BLaER1 treated with 17β-estradiol and CSF1 and Interleukin-3, amounts not matched to agents 10 nM and 100 nM (cell line): ENCODE measurements around the gene NAT9.
A peak's percentile ranks its signal among the peaks of the same experiment; 100 is the strongest.

Experiments
- H3K27ac ChIP-seq, 11 experiments: shearing (Covaris generic); formaldehyde crosslinking; 2 replicates each; pipeline ENCODE4 v1.8.1; 2022
- H3K27me3 ChIP-seq, 11 experiments: shearing (Covaris generic); formaldehyde crosslinking; 2 replicates each; pipeline ENCODE4 v1.8.1; 2022
- H3K36me3 ChIP-seq, 11 experiments: shearing (Covaris generic); formaldehyde crosslinking; 2 replicates each; pipeline ENCODE4 v1.8.1; 2022
- H3K4me1 ChIP-seq, 10 experiments: shearing (Covaris generic); formaldehyde crosslinking; 2 replicates each; pipeline ENCODE4 v1.8.1; 2022
- H3K4me2 ChIP-seq, 11 experiments: shearing (Covaris generic); formaldehyde crosslinking; 2 replicates each; pipeline ENCODE4 v1.8.1; 2022
- H3K4me3 ChIP-seq, 10 experiments: shearing (Covaris generic); formaldehyde crosslinking; 2 replicates each; pipeline ENCODE4 v1.8.1; 2022
- H3K9ac ChIP-seq, 11 experiments: shearing (Covaris generic); formaldehyde crosslinking; 2 replicates each; pipeline ENCODE4 v1.8.1; 2022
- H3K9me3 ChIP-seq, 11 experiments: shearing (Covaris generic); formaldehyde crosslinking; replicated peaks in 1 of 11; 2 replicates each; pipeline ENCODE4 v1.8.1; 2022
- H4K20me1 ChIP-seq, 11 experiments: shearing (Covaris generic); formaldehyde crosslinking; 2 replicates each; pipeline ENCODE4 v1.8.1; 2022
- Cebpa-rat ChIP-seq, 11 experiments: shearing (Covaris generic); IDR thresholded peaks; 2 replicates each; pipeline ENCODE4 v1.8.1; 2022

NAT9 gene

GRCh38 chr17:74810699-74811485 lies 34.7 kb upstream of the NAT9 start:
- Histone ChIP-seq H3K4me1 (peaks cover 74 to 98% (median 82%) of the 10 kb centered on the region in 10 experiments), H3K27me3 (no peaks in the 10 kb centered on the region), H3K27ac (peak overlapping the region in 1 of 11 experiments; percentile 26; a peak in 1 of 22 replicates), H3K4me3 (no peak overlapping the region), H3K4me2 (peak overlapping the region in 10 of 11 experiments; percentile 10 to 89 (median 72); a peak in 15 of 22 replicates), H3K9me3 (0 out of 22 replicates have a peak, but pooled peaks cover 0 to 3% (median 0%) of the 10 kb centered on the region in 11 experiments), H3K9ac (no peak overlapping the region), H4K20me1 (peaks cover 7 to 100% (median 90%) of the 10 kb centered on the region in 11 experiments; a peak in 20 of 22 replicates), H3K36me3 (peaks cover 0 to 85% (median 48%) of the 10 kb centered on the region in 11 experiments; a peak in 18 of 22 replicates)
- no peak for TF ChIP-seq Cebpa-rat (IDR thresholded peaks at IDR 0.05)

- peaks cover 11 to 100% (median 91%) of the 10 kb centered on the region in 11 experiments; a peak in 20 of 22 replicates for H4K20me1 ChIP-seq
- peaks cover 58 to 90% (median 68%) of the 10 kb centered on the region in 10 experiments for H3K4me1 ChIP-seq
- no peaks in the 10 kb centered on the region for H3K27me3 ChIP-seq
- no peak overlapping the region for H3K4me3 ChIP-seq
- H3K9ac ChIP-seq, result peak overlapping the region in 2 of 11 experiments; percentile 25 to 28; a peak in 2 of 22 replicates
- TF ChIP-seq Cebpa-rat (IDR thresholded peaks at IDR 0.05), result no peak
- H3K27ac ChIP-seq, result no peak overlapping the region
- H3K9me3 ChIP-seq, result no peaks in the 10 kb centered on the region
- H3K4me2 ChIP-seq, result peak overlapping the region; percentile 44 to 77 (median 65); a peak in 21 of 22 replicates
- peaks cover 0 to 85% (median 59%) of the 10 kb centered on the region in 11 experiments; a peak in 19 of 22 replicates for H3K36me3 ChIP-seq
Measured at GRCh38 chr17:74808714-74809430, 32.7 kb upstream of the NAT9 start.

- Histone ChIP-seq H3K9ac (0 out of 22 replicates have a peak overlapping the region, but pooled peaks of 1 of the 11 experiments have one; percentile 11), H3K9me3 (no peaks in the 10 kb centered on the region), H3K36me3 (peaks cover 0 to 91% (median 68%) of the 10 kb centered on the region in 11 experiments; a peak in 19 of 22 replicates), H3K27ac (no peak overlapping the region), H3K27me3 (no peaks in the 10 kb centered on the region), H3K4me2 (peak overlapping the region; percentile 44 to 77 (median 65)), H3K4me1 (peaks cover 49 to 80% (median 59%) of the 10 kb centered on the region in 10 experiments), H4K20me1 (peaks cover 12 to 100% (median 94%) of the 10 kb centered on the region in 11 experiments; a peak in 20 of 22 replicates), H3K4me3 (no peak overlapping the region)
- TF ChIP-seq Cebpa-rat (IDR thresholded peaks at IDR 0.05), result no peak
Measured at GRCh38 chr17:74807925-74808324, 31.8 kb upstream of the NAT9 start.

GRCh38 chr17:74807441-74807840 lies 31.3 kb upstream of the NAT9 start:
- no peaks in the 10 kb centered on the region for H3K9me3 ChIP-seq
- no peak overlapping the region for H3K4me3 ChIP-seq
- H3K27me3 ChIP-seq, result no peaks in the 10 kb centered on the region
- H4K20me1 ChIP-seq, result peaks cover 12 to 100% (median 94%) of the 10 kb centered on the region in 11 experiments; a peak in 20 of 22 replicates
- H3K4me2 ChIP-seq, result peak overlapping the region; percentile 44 to 77 (median 65)
- H3K9ac ChIP-seq, result no peak overlapping the region
- peaks cover 0 to 91% (median 69%) of the 10 kb centered on the region in 11 experiments; a peak in 19 of 22 replicates for H3K36me3 ChIP-seq
- TF ChIP-seq Cebpa-rat (IDR thresholded peaks at IDR 0.05), result no peak
- H3K4me1 ChIP-seq, result peaks cover 44 to 75% (median 54%) of the 10 kb centered on the region in 10 experiments
- no peak overlapping the region for H3K27ac ChIP-seq

GRCh38 chr17:74806334-74806733 lies 30.2 kb upstream of the NAT9 start:
- Histone ChIP-seq H3K4me3 (no peak overlapping the region), H4K20me1 (peaks cover 12 to 100% (median 94%) of the 10 kb centered on the region in 11 experiments; a peak in 20 of 22 replicates), H3K27ac (no peak overlapping the region), H3K4me1 (peaks cover 33 to 64% (median 43%) of the 10 kb centered on the region in 10 experiments), H3K27me3 (no peaks in the 10 kb centered on the region), H3K9ac (0 out of 22 replicates have a peak overlapping the region, but pooled peaks of 1 of the 11 experiments have one; percentile 22), H3K9me3 (no peaks in the 10 kb centered on the region), H3K4me2 (no peak overlapping the region), H3K36me3 (peaks cover 0 to 98% (median 78%) of the 10 kb centered on the region in 11 experiments; a peak in 19 of 22 replicates)
- TF ChIP-seq Cebpa-rat (IDR thresholded peaks at IDR 0.05), result no peak

GRCh38 chr17:74805591-74805991 lies 29.4 kb upstream of the NAT9 start:
- no peaks in the 10 kb centered on the region for H3K9me3 ChIP-seq
- 0 out of 22 replicates have a peak overlapping the region, but pooled peaks of 1 of the 11 experiments have one; percentile 24 for H3K9ac ChIP-seq
- H3K4me2 ChIP-seq, result peak overlapping the region in 3 of 11 experiments; percentile 10 to 24 (median 19); a peak in 2 of 22 replicates
- peaks cover 0 to 98% (median 78%) of the 10 kb centered on the region in 11 experiments; a peak in 19 of 22 replicates for H3K36me3 ChIP-seq
- no peak overlapping the region for H3K4me3 ChIP-seq
- no peak overlapping the region for H3K27ac ChIP-seq
- no peak for TF ChIP-seq Cebpa-rat (IDR thresholded peaks at IDR 0.05)
- H3K4me1 ChIP-seq, result peaks cover 26 to 57% (median 36%) of the 10 kb centered on the region in 10 experiments
- H4K20me1 ChIP-seq, result peaks cover 12 to 100% (median 93%) of the 10 kb centered on the region in 11 experiments; a peak in 20 of 22 replicates
- no peaks in the 10 kb centered on the region for H3K27me3 ChIP-seq

GRCh38 chr17:74804683-74805082 lies 28.5 kb upstream of the NAT9 start:
- Histone ChIP-seq H3K36me3 (peaks cover 6 to 98% (median 78%) of the 10 kb centered on the region in 11 experiments; a peak in 20 of 22 replicates), H4K20me1 (peaks cover 12 to 100% (median 90%) of the 10 kb centered on the region in 11 experiments; a peak in 20 of 22 replicates), H3K4me3 (no peak overlapping the region), H3K27me3 (no peaks in the 10 kb centered on the region), H3K9ac (no peak overlapping the region), H3K4me2 (peak overlapping the region in 1 of 11 experiments; percentile 24; a peak in 3 of 22 replicates), H3K9me3 (no peaks in the 10 kb centered on the region), H3K4me1 (peaks cover 25 to 51% (median 33%) of the 10 kb centered on the region in 10 experiments), H3K27ac (no peak overlapping the region)
- no peak for TF ChIP-seq Cebpa-rat (IDR thresholded peaks at IDR 0.05)

GRCh38 chr17:74803971-74804370 lies 27.8 kb upstream of the NAT9 start:
- peaks cover 13 to 98% (median 79%) of the 10 kb centered on the region in 11 experiments; a peak in 21 of 22 replicates for H3K36me3 ChIP-seq
- H3K9me3 ChIP-seq, result no peaks in the 10 kb centered on the region
- H3K4me2 ChIP-seq, result no peak overlapping the region
- H3K27ac ChIP-seq, result no peak overlapping the region
- no peak overlapping the region for H3K9ac ChIP-seq
- H3K27me3 ChIP-seq, result no peaks in the 10 kb centered on the region
- no peak for TF ChIP-seq Cebpa-rat (IDR thresholded peaks at IDR 0.05)
- H3K4me1 ChIP-seq, result peaks cover 18 to 44% (median 27%) of the 10 kb centered on the region in 10 experiments
- no peak overlapping the region for H3K4me3 ChIP-seq
- peaks cover 12 to 100% (median 88%) of the 10 kb centered on the region in 11 experiments; a peak in 20 of 22 replicates for H4K20me1 ChIP-seq
